Body of pancreas (tissue), 4 donors: ENCODE measurements around the gene CTAGE1. TPM values are rescaled to one million over a fixed set of nuclear protein-coding genes. Genes with fewer than 3 reads are reported as not detected.

Experiments used
- ATAC-seq: fragments of 150-250 bp; one replicate; pipeline ENCODE4 v1.9.1; 2016
- DNase-seq, 4 donors: peaks; one replicate each; pipeline ENCODE4 v3.0.0-alpha.2; 2019
- H3K27ac ChIP-seq, 4 donors: fragments of 200-600 bp; sonication (generic); 1 replicate in 3 of 4; 2 replicates in 1 of 4; pipeline versions ENCODE4 v1.5.1 to v1.6.1; 2016 to 2019; ENCODE audit warnings: mild to moderate bottlenecking in 1 of 4, mixed read lengths in 1 of 4, moderate library complexity in 1 of 4
- H3K27me3 ChIP-seq, 2 donors: fragments of 200-600 bp; sonication (generic); one replicate each; pipeline ENCODE4 v1.6.0; 2016; ENCODE audit warnings: mild to moderate bottlenecking in 1 of 2
- H3K36me3 ChIP-seq, 2 donors: fragments of 200-600 bp; sonication (generic); replicated peaks in 1 of 2; 2 replicates each; pipeline ENCODE4 v1.5.1; 2016; ENCODE audit warnings: low read depth in 2 of 2; ENCODE audit not compliant: insufficient read depth in 1 of 2
- H3K4me1 ChIP-seq: fragments of 200-600 bp; sonication (generic); one replicate; pipeline ENCODE4 v1.6.0; 2016
- H3K4me3 ChIP-seq, 2 donors: fragments of 200-600 bp; sonication (generic); 1 replicate in 1 of 2; 2 replicates in 1 of 2; pipeline ENCODE4 v1.5.1; 2016 to 2019
- H3K9me3 ChIP-seq, 3 donors: fragments of 200-600 bp; sonication (generic); 1 replicate in 2 of 3; 2 replicates in 1 of 3; pipeline ENCODE4 v1.5.1; 2016
- POLR2A ChIP-seq, 3 donors: fragments of 450-650 bp; IDR thresholded peaks; one replicate each; pipeline ENCODE4 v1.6.1; 2016; ENCODE audit warnings: antibody characterized with exemption in 3 of 3, mild to moderate bottlenecking in 2 of 3
- WGBS, 2 donors: methylation state at CpG; one replicate each; pipeline ENCODE4 v1.1.5; 2017; 5-methylcytosine and 5-hydroxymethylcytosine counted together
- intact Hi-C: fragments of 100-400 bp; cut with DNase I; formaldehyde crosslinking; loops from one replicate; pipeline ENCODE4 v1.15.1; 2023
- total RNA-seq, 2 donors: library from RNA; depleted of rRNA; stranded (reverse); fragments of >200 nt; gene quantifications; one replicate each; pipeline ENCODE4 v1.1.0, GENCODE V29; 2016
- TF ChIP-seq, protein P1 (sequence below), 7 experiments: fragments of 450-650 bp in 4 of 7; fragments of 200-600 bp in 3 of 7; sonication (generic) in 3 of 7; IDR thresholded peaks; one replicate each; pipeline ENCODE4 v1.5.1; 2016 to 2019; ENCODE audit warnings: antibody characterized with exemption in 7 of 7

Gene CTAGE1
- total RNA-seq, 2 donors from 2014 or later: not detected

DNA sequence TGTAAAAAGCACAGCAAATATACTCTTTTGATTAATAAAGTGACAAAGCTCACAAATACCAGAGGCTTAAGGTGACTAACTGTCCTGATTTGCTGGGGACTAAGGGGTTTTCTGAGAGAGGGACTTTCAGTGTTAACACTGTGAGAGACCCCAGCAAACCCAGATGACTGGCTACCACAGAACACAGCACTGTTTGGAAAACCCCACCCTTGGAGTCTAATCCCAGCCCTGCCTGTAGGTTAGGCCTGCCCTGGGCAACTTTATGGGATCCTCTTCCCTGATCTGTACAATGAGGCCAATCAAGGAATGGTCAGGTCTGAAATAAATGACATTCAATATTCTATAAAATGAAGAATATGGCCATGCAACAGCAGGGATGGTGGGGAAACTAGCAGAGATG lies 30.5 kb upstream of the CTAGE1 start:
- H3K27ac ChIP-seq: peak overlapping the region in 1 of 4 donors; percentile 52
- TF ChIP-seq POLR2A (IDR thresholded peaks at IDR 0.05): no peak
- TF ChIP-seq, protein P1, sequence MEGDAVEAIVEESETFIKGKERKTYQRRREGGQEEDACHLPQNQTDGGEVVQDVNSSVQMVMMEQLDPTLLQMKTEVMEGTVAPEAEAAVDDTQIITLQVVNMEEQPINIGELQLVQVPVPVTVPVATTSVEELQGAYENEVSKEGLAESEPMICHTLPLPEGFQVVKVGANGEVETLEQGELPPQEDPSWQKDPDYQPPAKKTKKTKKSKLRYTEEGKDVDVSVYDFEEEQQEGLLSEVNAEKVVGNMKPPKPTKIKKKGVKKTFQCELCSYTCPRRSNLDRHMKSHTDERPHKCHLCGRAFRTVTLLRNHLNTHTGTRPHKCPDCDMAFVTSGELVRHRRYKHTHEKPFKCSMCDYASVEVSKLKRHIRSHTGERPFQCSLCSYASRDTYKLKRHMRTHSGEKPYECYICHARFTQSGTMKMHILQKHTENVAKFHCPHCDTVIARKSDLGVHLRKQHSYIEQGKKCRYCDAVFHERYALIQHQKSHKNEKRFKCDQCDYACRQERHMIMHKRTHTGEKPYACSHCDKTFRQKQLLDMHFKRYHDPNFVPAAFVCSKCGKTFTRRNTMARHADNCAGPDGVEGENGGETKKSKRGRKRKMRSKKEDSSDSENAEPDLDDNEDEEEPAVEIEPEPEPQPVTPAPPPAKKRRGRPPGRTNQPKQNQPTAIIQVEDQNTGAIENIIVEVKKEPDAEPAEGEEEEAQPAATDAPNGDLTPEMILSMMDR (IDR thresholded peaks at IDR 0.05): no peak

DNA sequence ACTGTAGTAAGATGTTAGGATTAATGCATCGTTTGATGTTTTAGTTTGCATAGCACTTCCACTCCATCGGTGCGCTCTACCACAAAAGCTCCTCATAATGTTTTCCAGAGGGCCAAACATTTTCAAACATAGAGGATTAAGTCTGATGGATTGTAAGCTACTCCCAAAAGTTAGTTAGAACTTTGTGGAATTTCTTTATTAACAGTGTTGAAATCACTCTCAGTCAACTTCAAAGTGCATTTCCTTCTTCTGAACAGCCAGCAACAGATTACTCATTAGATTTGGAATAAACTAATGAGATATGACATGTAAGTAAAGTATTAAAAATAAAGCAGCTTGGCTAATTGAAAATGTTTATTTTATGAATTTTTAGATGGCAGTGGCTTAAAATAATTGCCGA lies 30.1 kb upstream of the CTAGE1 start:
- Histone ChIP-seq H3K4me1 (peaks cover 4% of the 10 kb centered on the region), H3K9me3 (no peaks in the 10 kb centered on the region), H3K4me3 (no peak overlapping the region), H3K27me3 (no peaks in the 10 kb centered on the region), H3K27ac (peak overlapping the region in 1 of 4 donors; percentile 52), H3K36me3 (no peaks in the 10 kb centered on the region)
- 58 to 79% methylated on average over 4 of the region's 4 CpGs for WGBS, 2 donors
- ATAC-seq (peak; percentile 38), DNase-seq (no peak)
- intact Hi-C loops: no loop called here
- TF ChIP-seq, protein P1 (IDR thresholded peaks at IDR 0.05): no peak
- TF ChIP-seq POLR2A (IDR thresholded peaks at IDR 0.05): no peak

More for the DNA sequence above, 30.5 kb upstream of the CTAGE1 start:
- DNase-seq (no peak), ATAC-seq (peak; percentile 12)
- no peaks in the 10 kb centered on the region for H3K9me3 ChIP-seq
- H3K4me1 ChIP-seq: peaks cover 4% of the 10 kb centered on the region
- intact Hi-C loops: no loop called here
- no peak overlapping the region for H3K4me3 ChIP-seq
- H3K27me3 ChIP-seq: no peaks in the 10 kb centered on the region
- no peaks in the 10 kb centered on the region for H3K36me3 ChIP-seq

DNA sequence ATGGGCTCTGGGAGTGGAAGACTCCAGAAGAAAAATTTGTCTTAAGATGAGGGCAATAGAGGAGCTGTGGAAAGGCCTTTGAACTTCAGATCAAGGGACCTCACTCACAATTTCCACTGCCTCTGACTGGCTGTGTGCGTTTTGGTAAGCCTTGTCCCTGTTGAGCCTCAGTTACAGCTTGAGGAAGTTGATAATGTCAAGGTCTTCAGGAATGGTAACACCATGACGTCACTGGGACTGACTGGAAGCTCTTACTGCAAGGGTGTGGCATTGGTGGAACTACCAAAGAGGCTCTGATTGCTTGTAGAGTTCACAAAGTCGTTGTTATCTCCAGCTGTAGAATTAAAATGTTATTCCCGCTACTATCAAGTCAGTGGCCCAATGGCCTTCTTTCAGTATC lies 29.2 kb upstream of the CTAGE1 start:
- DNase-seq (no peak), ATAC-seq (peak; percentile 47)
- WGBS, 2 donors: 52 to 53% methylated on average over 4 of the region's 4 CpGs
- no peaks in the 10 kb centered on the region for H3K9me3 ChIP-seq
- H3K27ac ChIP-seq: no peak overlapping the region
- intact Hi-C loops: no loop called here
- H3K4me3 ChIP-seq: no peak overlapping the region
- H3K36me3 ChIP-seq: no peaks in the 10 kb centered on the region
- no peaks in the 10 kb centered on the region for H3K4me1 ChIP-seq
- TF ChIP-seq, protein P1 (IDR thresholded peaks at IDR 0.05): no peak
- TF ChIP-seq POLR2A (IDR thresholded peaks at IDR 0.05): no peak
- no peaks in the 10 kb centered on the region for H3K27me3 ChIP-seq

DNA sequence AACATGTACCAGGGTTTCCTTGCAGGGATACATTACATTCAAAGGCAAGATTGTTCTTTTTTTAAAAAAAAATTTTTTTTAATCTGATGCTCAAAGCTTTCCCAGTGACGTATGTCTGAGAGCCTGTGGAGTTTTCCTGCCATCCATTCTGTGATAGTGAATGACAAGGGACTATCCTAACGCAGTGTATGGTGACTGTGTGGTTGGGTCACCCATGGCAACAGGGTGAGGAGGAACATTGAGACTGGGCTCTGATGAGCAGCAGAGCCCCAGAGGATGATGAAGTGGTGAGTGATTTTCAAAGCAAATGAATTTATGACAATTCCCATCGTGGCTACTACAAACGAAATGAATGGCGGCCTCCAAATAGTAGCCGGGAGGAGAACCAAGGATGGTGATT lies 28.6 kb upstream of the CTAGE1 start:
- H3K4me1 ChIP-seq: no peaks in the 10 kb centered on the region
- no peaks in the 10 kb centered on the region for H3K36me3 ChIP-seq
- intact Hi-C loops: no loop called here
- ATAC-seq: no peak
- H3K27ac ChIP-seq: no peak overlapping the region
- no peaks in the 10 kb centered on the region for H3K27me3 ChIP-seq
- H3K4me3 ChIP-seq: no peak overlapping the region
- WGBS, 2 donors: 88 to 90% methylated on average over 6 of the region's 6 CpGs
- no peak for DNase-seq
- TF ChIP-seq POLR2A (IDR thresholded peaks at IDR 0.05): no peak
- TF ChIP-seq, protein P1 (IDR thresholded peaks at IDR 0.05): no peak
- H3K9me3 ChIP-seq: no peaks in the 10 kb centered on the region

DNA sequence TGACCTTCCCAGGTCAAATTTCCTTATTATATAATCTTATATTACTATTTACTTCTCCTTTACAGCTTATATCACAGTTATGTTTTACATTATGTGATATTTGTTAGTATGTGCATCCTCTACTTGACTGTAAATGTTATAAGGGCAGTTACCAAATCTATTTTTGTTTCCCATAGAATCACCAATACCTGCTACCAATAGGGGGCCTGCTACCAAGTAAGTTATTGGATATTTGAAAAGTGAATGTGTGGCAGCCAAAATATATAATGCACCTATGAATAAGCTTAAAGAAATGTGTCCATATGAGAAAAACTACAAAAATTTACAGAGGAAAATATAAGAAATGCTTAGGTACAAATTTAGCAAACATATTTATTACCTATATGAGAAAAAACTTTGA lies 23.9 kb upstream of the CTAGE1 start:
- Histone ChIP-seq H3K9me3 (no peaks in the 10 kb centered on the region), H3K27me3 (no peaks in the 10 kb centered on the region), H3K36me3 (no peaks in the 10 kb centered on the region), H3K4me3 (no peak overlapping the region), H3K4me1 (no peaks in the 10 kb centered on the region), H3K27ac (no peak overlapping the region)
- intact Hi-C loops: no loop called here
- no peak for DNase-seq
- TF ChIP-seq, protein P1 (IDR thresholded peaks at IDR 0.05): no peak
- TF ChIP-seq POLR2A (IDR thresholded peaks at IDR 0.05): no peak
- no peak for ATAC-seq
